ENCODE measurements around the gene SPDYE3. TPM values are rescaled to one million over a fixed set of nuclear protein-coding genes. Genes with fewer than 3 reads are reported as not detected.
A peak's percentile ranks its signal among the peaks of the same experiment; 100 is the strongest.
"Not testable (repeated sequence)": the region's sequence is repeated elsewhere in the genome, so short reads cannot be mapped to it uniquely, and the experiment has no call there.

Gene SPDYE3
- total RNA-seq, 8 experiments from 2014 or later, result 1.9 to 7.9 (median 4.1) TPM

DNA sequence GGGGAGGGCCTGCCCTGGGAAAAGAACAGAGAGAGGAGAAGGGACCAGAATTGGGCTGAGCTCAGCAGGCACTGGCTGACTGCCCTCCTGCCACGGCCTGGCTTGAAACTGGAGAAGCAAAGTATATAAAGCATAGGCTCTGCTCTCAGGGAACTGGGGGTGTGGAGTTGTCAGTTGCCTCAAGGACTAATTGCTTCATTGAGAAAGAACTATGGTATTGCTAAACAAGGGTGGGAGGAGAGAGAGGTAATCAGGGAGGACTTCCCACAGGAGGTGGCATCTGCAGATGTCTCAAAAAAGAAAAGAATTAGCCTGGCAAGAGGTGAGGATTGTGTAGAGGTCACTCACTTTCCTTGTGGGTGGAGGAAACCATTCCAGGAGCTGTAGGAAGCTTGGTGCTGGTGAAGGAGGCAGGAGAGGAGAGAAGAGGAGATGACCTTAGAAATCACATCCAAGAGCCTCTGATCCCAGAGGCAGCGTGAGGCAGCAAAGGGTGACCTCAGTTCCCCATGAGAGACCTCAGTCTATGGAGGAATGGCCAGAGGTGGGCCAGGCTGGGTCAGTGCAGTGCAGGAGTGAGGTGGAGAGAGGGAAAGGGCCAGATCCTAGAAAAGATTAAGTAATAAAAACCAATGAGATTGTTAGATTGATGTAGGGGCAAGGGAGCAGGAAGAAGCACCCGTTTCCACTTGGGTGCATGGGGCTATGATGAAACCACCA is 52.8 kb downstream of the SPDYE3 start:
- WGBS, 10 experiments, result 90 to 100% (median 100%) methylated on average over 1 to 2 of the region's 3 CpGs; no CpG with 5 or more reads in 4 of the 10 experiments
- Histone ChIP-seq H3K27ac (no peak overlapping the region), H3K4me3 (no peak overlapping the region), H3K4me1 (replicated peaks in 1 of 2) (no peaks in the 10 kb centered on the region)
- no peak for ATAC-seq (replicated peaks in 6 of 8)
- in situ Hi-C loops (cut with MboI; ENCODE audit: low pct_unique_long_range_greater_than_20kb in 2 of 9, low sequenced_read_pairs in 9 of 9, unreplicated experiment in 9 of 9), result no loop called here

DNA sequence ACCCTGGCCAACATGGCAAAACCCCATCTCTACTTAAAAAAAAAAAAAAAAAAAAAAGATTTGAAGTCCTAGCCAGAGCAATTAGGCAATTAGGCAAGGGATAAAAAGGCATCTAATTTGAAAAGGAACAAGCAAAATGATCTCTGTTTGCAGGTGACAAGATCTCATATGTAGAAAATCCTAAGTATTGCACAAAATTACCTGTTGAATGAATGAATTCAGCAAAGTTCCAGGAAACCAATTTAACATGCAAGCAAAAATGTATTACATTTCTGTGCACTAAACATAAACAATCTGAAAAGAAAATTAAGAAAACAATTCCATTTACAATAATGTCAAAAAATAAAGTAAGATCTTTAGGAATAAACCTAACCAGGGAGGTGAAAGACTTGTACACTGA is 55.6 kb downstream of the SPDYE3 start:
- Histone ChIP-seq H3K4me3 (no peak overlapping the region), H3K27ac (no peak overlapping the region), H3K4me1 (replicated peaks in 1 of 2) (no peaks in the 10 kb centered on the region)
- in situ Hi-C loops (cut with MboI; ENCODE audit: low pct_unique_long_range_greater_than_20kb in 2 of 9, low sequenced_read_pairs in 9 of 9, unreplicated experiment in 9 of 9), result no loop called here
- ATAC-seq (replicated peaks in 6 of 8), result no peak

DNA sequence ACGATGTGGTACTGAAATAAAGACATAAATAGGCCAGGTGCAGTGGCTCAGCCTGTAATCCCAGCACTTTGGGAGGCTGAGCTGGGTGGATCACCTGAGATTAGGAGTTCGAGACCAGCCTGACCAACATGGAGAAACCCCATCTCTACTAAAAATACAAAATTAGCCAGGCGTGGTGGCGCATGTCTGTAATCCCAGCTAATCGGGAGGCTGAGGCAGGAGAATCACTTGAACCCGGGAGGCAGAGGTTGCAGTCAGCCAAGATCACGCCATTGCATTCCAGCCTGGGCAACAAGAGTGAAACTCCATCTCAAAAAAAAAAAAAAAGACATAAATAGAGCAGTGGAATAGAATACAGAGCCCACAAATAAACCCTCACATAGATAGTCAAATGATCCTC is 56.3 kb downstream of the SPDYE3 start:
- H3K4me3 ChIP-seq; ATAC-seq (replicated peaks in 6 of 8); in situ Hi-C loops (cut with MboI; ENCODE audit: low pct_unique_long_range_greater_than_20kb in 2 of 9, low sequenced_read_pairs in 9 of 9, unreplicated experiment in 9 of 9); H3K27ac ChIP-seq; H3K4me1 ChIP-seq (replicated peaks in 1 of 2): not testable (repeated sequence)
- 87 to 100% (median 100%) methylated on average over 1 to 6 of the region's 7 CpGs; no CpG with 5 or more reads in 1 of the 10 experiments for WGBS, 10 experiments

DNA sequence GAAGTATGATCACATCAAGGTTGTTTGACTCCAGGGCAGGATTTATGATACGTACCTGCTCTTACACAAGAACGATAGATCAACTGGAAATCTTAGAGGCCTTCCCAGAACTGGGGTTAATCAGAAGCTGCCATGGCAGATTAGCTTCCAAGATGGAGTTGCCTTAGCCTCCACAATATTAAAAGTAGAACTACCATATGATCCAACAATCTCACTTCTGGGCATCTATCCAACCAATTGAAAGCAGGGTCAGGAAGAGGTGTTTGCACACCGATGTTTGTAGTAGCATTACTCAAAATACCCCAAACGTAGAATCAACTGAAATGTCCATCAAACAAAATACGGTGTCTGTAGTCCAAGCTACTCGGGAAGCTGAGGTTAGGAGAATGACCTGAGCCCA is 57.0 kb downstream of the SPDYE3 start:
- H3K4me1 ChIP-seq (replicated peaks in 1 of 2), result peaks cover 0 to 5% of the 10 kb centered on the region in 2 donors
- H3K27ac ChIP-seq, result no peak overlapping the region
- H3K4me3 ChIP-seq, result no peak overlapping the region
- in situ Hi-C loops (cut with MboI; ENCODE audit: low pct_unique_long_range_greater_than_20kb in 2 of 9, low sequenced_read_pairs in 9 of 9, unreplicated experiment in 9 of 9), result no loop called here
- no peak for ATAC-seq (replicated peaks in 6 of 8)
- 86 to 100% (median 94%) methylated on average over 1 to 6 of the region's 6 CpGs; no CpG with 5 or more reads in 2 of the 10 experiments for WGBS, 10 experiments

DNA sequence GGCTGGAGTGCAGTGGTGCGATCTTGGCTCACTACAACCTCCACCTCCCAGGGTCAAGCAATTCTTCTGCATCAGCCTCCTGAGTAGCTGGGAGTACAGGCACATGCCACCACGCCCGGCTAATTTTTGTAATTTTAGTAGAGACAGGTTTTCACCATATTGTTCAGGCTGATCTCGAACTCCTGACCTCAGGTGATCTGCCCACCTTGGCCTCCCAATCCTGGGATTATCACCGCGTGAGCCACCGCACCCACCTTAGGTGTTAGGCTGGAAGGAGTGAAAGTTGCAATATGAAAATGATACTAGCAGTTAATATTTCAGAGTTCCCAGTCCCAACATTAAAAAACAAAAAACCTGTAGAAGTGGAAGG is 58.5 kb downstream of the SPDYE3 start:
- peaks cover 11 to 17% of the 10 kb centered on the region in 2 donors for H3K4me1 ChIP-seq (replicated peaks in 1 of 2)
- WGBS, 10 experiments, result 87 to 100% (median 100%) methylated on average over 1 to 6 of the region's 7 CpGs; no CpG with 5 or more reads in 4 of the 10 experiments
- in situ Hi-C loops (cut with MboI; ENCODE audit: low pct_unique_long_range_greater_than_20kb in 2 of 9, low sequenced_read_pairs in 9 of 9, unreplicated experiment in 9 of 9); ATAC-seq (replicated peaks in 6 of 8); H3K27ac ChIP-seq; H3K4me3 ChIP-seq: not testable (repeated sequence)

DNA sequence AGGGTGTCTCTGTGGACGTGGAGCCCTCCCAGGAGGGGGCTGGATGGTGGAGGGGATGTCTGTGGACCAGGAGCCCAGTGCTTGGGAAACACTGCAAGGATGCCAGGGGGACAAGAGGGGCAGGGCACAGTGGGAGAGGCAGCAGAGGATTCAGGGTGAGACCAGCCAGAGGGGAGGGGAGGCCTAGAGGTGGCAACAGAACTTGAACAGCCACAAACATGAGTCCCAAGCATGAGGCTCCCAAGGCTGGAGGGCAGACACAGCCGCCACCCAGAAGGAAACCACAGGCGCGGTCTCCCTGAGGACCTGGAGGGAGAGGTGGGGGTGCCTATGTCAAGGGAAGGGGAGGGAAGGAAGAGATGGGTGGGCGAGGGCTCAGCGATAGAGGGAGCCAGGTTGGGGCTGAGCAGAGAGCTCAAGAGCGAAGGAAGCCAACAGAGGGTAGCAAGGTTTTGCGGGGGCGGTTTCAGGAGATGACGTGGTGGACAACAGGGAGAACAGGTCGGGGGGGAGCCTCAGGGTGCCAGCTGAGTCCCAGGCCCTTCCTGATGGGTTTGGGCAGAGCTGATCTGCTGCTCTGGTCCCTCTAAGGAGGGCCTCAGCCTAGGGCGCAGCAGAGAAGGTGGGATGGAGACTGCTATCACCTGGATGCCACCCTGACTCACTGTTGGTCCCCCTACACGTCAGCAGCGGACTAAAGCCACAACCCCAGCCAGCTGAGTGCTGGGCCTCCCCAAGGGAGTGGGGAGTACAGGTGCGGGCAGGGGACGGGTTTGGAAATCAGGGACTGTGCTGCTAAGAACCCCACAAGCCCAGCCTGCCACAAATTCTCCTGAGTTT is 59.1 kb downstream of the SPDYE3 start:
- Histone ChIP-seq H3K4me1 (replicated peaks in 1 of 2) (peaks cover 11 to 17% of the 10 kb centered on the region in 2 donors), H3K27ac (no peak overlapping the region), H3K4me3 (no peak overlapping the region)
- ATAC-seq (replicated peaks in 6 of 8), result peak in 7 of 8 experiments; percentile 4 to 15 (median 8)
- 80 to 100% (median 100%) methylated on average over 1 to 5 of the region's 16 CpGs; no CpG with 5 or more reads in 7 of the 10 experiments for WGBS, 10 experiments
- in situ Hi-C loops (cut with MboI; ENCODE audit: low pct_unique_long_range_greater_than_20kb in 2 of 9, low sequenced_read_pairs in 9 of 9, unreplicated experiment in 9 of 9), result no loop called here

DNA sequence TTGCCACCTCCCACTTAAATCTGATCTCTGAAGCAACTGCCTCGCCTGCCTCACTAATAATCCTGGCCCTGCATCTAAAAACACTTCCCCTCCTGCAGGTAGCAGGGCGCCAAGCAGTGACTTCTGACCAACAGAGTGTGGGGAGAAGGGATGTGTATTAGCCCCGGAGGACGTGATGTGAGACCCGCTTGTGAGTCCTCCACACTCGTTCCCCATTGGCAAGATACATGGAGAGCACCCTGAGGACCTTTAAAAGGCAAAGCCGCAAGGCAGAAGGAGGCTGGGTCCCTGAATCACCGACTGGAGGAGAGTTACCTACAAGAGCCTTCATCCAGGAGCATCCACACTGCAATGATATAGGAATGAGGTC is 59.7 kb downstream of the SPDYE3 start:
- ATAC-seq (replicated peaks in 6 of 8), result no peak
- no peak overlapping the region for H3K27ac ChIP-seq
- H3K4me1 ChIP-seq (replicated peaks in 1 of 2), result peaks cover 11 to 20% of the 10 kb centered on the region in 2 donors
- in situ Hi-C loops (cut with MboI; ENCODE audit: low pct_unique_long_range_greater_than_20kb in 2 of 9, low sequenced_read_pairs in 9 of 9, unreplicated experiment in 9 of 9), result no loop called here
- no peak overlapping the region for H3K4me3 ChIP-seq
- WGBS, 10 experiments, result 90 to 100% (median 100%) methylated on average over 1 to 6 of the region's 8 CpGs; no CpG with 5 or more reads in 1 of the 10 experiments

DNA sequence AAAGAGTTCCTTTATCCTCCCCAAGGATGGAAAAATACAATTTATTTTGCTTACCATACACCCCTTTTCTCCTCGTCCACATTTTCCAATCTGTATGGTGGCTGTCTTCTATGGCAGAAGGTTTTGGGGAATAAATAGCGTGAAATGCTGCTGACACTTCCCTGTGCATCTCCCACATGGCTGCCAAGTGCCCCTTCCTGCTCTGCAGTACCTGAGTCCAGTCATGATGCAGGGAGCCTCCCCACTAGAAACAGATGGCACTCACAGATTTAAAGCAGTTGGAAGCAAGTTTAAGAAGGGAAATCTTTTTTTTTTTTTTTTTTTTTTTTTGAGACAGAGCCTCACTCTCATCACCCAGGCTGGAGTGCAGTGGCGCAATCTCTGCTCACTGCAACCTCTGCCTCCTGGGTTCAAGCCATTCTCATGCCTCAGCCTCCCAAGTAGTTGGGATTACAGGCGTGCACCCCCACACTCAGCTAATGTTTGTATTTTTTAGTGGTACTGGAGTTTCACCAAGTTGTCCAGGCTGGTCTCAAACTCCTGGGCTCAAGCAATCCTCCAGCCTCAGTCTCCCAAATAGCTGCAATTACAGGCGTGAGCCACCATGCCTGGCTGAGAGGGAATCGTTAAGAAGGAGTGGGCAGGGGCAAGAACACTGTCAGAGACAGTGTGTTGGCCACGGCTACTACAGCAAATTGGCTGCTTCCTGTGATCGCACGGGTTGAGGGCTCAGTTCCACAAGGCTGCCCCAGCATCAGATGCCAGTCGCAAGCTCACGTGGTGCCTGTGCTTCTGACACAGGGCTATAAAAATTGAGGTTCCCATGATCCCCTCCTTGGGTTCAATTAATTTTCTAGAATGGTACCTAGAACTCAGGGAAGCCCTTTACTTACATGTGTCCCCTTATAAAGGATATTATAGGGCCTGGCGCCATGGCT is 60.4 kb downstream of the SPDYE3 start:
- no peak overlapping the region for H3K27ac ChIP-seq
- in situ Hi-C loops (cut with MboI; ENCODE audit: low pct_unique_long_range_greater_than_20kb in 2 of 9, low sequenced_read_pairs in 9 of 9, unreplicated experiment in 9 of 9), result no loop called here
- no peak overlapping the region for H3K4me3 ChIP-seq
- 73 to 100% (median 97%) methylated on average over 1 to 5 of the region's 12 CpGs; no CpG with 5 or more reads in 1 of the 10 experiments for WGBS, 10 experiments
- H3K4me1 ChIP-seq (replicated peaks in 1 of 2), result peaks cover 12 to 27% of the 10 kb centered on the region in 2 donors
- no peak for ATAC-seq (replicated peaks in 6 of 8)

DNA sequence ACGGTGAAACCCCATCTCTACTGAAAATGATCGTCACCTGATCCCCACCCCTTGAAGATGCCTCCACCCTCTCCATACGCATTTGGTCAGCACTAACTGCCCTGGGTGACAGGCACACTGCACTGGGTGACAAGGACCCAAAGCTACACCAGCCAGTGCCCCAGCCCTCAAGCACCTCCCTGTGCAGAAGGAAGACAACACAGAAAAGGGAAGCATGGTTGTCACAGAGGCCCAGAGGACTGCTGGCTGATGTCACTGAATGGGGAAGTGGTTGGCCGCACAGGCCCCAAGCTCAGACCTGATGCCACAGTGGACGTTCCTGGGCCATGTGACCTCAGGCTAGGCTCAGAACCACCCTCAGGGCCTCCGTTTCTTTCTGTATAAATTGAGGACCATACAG is 61.6 kb downstream of the SPDYE3 start:
- in situ Hi-C loops (cut with MboI; ENCODE audit: low pct_unique_long_range_greater_than_20kb in 2 of 9, low sequenced_read_pairs in 9 of 9, unreplicated experiment in 9 of 9), result no loop called here
- peak in 6 of 8 experiments; percentile 3 to 51 (median 20) for ATAC-seq (replicated peaks in 6 of 8)
- peaks cover 16 to 31% of the 10 kb centered on the region in 2 donors for H3K4me1 ChIP-seq (replicated peaks in 1 of 2)

DNA sequence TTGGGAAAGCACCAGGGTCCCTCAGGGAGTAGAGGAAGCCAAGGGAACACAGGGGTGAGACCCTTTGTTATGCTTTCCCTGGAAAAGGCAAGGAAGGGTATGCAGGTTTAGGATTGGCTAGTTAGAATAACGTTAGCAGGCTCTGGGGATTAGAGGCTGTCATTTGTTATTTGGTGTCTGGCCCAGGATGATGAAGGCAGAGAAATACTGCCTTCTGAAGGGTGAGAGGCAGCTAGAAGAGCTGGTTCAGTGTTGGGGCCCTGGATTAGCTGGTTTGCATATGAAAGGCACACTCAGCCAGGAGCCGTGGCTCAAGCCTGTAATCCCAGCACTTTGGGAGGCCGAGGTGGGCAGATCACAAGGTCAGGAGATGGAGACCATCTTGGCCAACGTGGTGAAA is 62.8 kb downstream of the SPDYE3 start:
- Histone ChIP-seq H3K27ac (peak overlapping the region; percentile 54 to 59), H3K4me1 (replicated peaks in 1 of 2) (peaks cover 16 to 31% of the 10 kb centered on the region in 2 donors), H3K4me3 (no peak overlapping the region)
- in situ Hi-C loops (cut with MboI; ENCODE audit: low pct_unique_long_range_greater_than_20kb in 2 of 9, low sequenced_read_pairs in 9 of 9, unreplicated experiment in 9 of 9), result no loop called here
- 0 to 29% (median 13%) methylated on average over 1 to 4 of the region's 4 CpGs; no CpG with 5 or more reads in 4 of the 10 experiments for WGBS, 10 experiments
- peak in 3 of 8 experiments; percentile 26 to 50 (median 44) for ATAC-seq (replicated peaks in 6 of 8)

More for the DNA sequence above, 61.6 kb downstream of the SPDYE3 start:
- H3K4me3 ChIP-seq, result no peak overlapping the region
- H3K27ac ChIP-seq, result peak overlapping the region in 1 of 2 donors; percentile 54
- WGBS, 10 experiments, result 0 to 96% (median 85%) methylated on average over 1 to 5 of the region's 6 CpGs; no CpG with 5 or more reads in 4 of the 10 experiments

DNA sequence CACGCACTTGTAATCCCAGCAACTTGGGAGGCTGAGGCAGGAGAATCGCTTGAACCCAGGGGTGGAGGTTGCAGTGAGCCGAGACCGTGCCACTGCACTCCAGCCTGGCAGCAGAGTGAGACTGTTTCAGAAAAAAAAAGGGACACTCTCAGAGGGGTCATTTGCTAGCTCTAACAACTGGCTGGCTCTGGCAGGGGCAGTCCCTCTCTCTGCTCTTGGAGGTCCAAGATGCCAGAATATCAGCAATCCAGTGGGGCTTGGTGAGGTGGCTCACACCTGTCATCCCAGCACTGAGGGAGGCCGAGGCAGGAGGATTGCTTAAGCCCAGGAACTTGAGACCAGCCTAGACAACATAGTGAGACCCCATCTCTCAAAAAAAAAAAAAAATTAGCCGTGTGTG is 63.2 kb downstream of the SPDYE3 start:
- in situ Hi-C loops (cut with MboI; ENCODE audit: low pct_unique_long_range_greater_than_20kb in 2 of 9, low sequenced_read_pairs in 9 of 9, unreplicated experiment in 9 of 9), result no loop called here
- Histone ChIP-seq H3K4me1 (replicated peaks in 1 of 2) (peaks cover 16 to 31% of the 10 kb centered on the region in 2 donors), H3K4me3 (no peak overlapping the region), H3K27ac (peak overlapping the region; percentile 54 to 59)
- ATAC-seq (replicated peaks in 6 of 8), result no peak
- WGBS, 10 experiments, result 0 to 100% (median 93%) methylated on average over 1 to 4 of the region's 6 CpGs; no CpG with 5 or more reads in 3 of the 10 experiments

DNA sequence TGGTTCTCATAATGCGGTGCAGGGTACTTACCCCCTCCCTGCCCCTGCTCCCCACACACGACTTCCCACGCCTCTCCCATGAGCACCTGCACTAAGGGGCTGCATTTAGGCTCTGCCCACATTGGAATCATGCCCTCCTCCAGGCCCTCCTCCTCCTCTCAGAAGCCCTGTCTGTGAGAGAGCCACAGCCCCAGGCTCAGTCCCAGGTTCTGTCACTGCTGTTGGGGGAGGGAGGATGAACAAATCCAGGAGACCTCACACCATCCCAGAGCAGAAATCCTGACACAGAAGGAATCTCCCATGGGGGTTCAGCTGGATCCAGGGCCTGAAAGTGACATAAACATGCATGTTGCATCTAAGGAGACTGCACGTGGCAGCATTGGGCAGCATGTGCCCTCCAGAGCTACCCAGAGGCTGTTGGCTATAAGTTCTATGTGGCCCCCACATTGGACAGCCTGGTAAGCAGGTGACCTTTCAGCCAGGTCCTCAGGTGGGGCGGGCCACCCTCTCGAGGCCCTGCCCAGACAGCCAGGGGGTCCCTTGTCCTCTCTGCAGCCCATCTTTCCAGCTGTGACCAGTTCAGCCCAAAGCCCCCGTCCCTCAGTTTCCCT is 64.2 kb downstream of the SPDYE3 start:
- peak in 3 of 8 experiments; percentile 1 to 7 (median 4) for ATAC-seq (replicated peaks in 6 of 8)
- in situ Hi-C loops (cut with MboI; ENCODE audit: low pct_unique_long_range_greater_than_20kb in 2 of 9, low sequenced_read_pairs in 9 of 9, unreplicated experiment in 9 of 9), result no loop called here
- 33 to 82% (median 63%) methylated on average over 1 to 3 of the region's 7 CpGs; no CpG with 5 or more reads in 4 of the 10 experiments for WGBS, 10 experiments

More for the DNA sequence above, 64.2 kb downstream of the SPDYE3 start:
- Histone ChIP-seq H3K27ac (no peak overlapping the region), H3K4me3 (no peak overlapping the region), H3K4me1 (replicated peaks in 1 of 2) (peaks cover 16 to 31% of the 10 kb centered on the region in 2 donors)
